NCI-H526 (cell line): Measurements from ENCODE around the gene GNA15.
A peak's percentile ranks its signal among the peaks of the same experiment; 100 is the strongest.
"Not testable (repeated sequence)": the region's sequence is repeated elsewhere in the genome, so short reads cannot be mapped to it uniquely, and the experiment has no call there.

ENCODE experiments used
- DNase-seq, 2 experiments: peaks; one replicate each; lab custom pipeline; 2025; lab: John Stamatoyannopoulos, UW

Gene GNA15

DNA sequence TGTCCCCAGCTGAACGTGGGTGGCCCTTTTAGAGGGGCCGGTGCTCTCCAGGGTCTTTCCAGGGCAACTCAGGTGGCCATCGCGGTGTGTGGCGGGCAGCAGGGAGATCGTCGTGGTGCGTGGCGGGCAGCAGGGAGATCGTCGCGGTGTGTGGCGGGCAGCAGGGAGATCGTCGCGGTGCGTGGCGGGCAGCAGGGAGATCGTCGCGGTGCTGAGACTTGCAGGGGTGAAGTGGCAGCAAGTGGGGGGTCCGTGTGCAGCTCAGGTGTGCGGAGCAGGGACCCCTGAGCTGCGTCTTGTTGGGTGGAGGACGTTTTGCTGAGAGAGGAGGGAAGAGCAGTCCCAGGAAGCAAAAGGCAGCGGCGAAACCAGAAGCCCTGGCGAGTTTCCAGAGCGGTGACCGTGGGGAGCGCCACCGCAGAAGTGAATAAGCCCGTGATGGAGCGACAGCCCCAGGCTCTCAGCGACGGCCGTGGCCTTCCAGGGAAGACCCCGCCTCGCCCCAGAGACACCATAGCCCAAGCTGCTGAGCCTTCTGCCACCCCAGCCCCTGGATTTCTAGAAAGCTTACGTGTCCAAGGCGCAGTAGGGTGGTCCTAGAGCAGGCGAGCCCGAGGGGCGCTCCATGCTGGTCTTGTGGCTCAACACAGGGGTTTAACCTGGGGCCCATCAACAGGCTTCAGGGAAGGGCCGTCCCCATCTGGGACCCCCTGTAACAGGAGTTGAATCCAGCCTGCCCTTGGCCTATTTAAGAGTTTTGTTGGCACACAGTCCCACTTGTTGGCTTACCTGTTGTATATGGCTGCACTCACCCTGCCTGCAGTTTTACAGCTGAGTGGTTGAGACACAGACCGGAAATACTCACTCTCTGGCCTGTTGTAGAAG, 55.3 kb downstream of the GNA15 start:
- DNase-seq: no peak

DNA sequence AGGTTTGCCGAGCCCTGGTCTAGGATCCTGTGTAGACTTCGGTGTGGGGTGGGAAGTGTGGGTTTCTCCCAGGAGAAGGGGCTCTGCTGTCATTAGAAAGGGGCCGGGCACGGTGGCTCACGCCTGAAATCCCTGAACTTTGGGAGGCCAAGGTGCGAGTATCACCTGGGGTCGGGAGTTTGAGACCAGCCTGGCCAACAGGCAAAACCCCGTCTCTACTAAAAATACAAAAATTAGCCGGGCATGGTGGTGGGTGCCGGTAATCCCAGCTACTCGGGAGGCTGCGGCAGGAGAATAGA, 55.9 kb downstream of the GNA15 start:
- DNase-seq: not testable (repeated sequence)

- no peak for DNase-seq
These were observed 56.4 kb downstream of the GNA15 start for GRCh38 chr19:3192228-3192635.

GRCh38 chr19:3192684-3193083, 56.9 kb downstream of the GNA15 start:
- DNase-seq: no peak

- no peak for DNase-seq
These were observed 57.6 kb downstream of the GNA15 start for GRCh38 chr19:3193256-3194105.

- no peak for DNase-seq
These were observed 58.6 kb downstream of the GNA15 start for GRCh38 chr19:3194106-3195087.

DNA sequence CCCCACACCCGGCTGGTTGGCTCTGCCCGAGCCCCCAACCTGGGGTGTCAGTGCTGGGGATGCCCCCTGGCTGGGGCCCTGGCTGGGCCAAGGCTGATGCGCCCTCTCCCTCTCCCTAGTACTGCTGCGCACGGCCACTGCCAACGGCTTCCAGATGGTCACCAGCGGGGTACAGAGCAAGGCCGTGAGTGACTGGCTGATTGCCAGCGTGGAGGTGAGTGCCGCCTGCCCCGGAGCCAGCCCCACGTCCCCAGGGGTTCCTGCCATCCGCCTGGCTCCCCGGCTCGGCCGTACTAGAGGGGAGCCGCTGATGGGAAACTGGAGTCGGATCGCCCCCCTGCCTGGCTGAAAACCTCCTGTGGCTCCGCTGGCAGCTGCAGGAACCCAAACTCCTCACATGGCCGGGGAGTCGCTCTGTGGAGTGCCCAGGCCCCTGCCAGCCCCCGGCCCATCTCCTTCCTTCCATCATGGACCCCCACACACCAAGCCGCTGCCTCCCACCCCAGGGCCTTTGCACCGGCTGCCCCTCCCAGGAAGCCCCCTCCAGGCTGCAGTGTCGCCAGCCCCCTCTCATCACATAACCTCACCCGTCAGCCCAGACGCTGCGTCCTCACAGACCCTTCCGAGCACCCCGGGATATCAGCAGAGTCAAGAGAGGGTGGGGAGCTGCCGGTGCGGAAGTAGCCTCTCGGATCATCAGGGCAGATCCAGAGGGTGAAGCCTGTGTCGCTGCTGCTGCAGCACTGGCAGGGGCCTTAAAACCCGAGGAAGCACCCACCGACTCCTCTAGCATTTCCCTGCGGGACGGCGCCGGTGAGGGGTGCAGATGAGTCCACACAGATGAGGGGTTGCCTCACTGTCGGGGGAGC, 60.5 kb downstream of the GNA15 start:
- no peak for DNase-seq

DNA sequence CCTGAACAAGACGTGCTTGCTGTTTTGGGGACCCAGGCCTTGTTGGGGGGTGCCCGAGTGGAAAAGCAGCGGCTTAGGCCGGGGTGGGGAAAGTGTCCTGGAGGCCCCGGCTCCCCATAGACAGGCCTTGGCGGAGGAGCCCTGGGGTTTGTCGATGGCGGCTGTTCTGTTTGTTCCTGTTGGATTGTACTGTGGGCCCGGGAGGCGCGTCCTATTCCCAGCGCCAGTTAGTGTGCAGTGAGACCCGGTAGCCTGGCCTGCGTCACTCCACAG, 61.0 kb downstream of the GNA15 start:
- no peak for DNase-seq

DNA sequence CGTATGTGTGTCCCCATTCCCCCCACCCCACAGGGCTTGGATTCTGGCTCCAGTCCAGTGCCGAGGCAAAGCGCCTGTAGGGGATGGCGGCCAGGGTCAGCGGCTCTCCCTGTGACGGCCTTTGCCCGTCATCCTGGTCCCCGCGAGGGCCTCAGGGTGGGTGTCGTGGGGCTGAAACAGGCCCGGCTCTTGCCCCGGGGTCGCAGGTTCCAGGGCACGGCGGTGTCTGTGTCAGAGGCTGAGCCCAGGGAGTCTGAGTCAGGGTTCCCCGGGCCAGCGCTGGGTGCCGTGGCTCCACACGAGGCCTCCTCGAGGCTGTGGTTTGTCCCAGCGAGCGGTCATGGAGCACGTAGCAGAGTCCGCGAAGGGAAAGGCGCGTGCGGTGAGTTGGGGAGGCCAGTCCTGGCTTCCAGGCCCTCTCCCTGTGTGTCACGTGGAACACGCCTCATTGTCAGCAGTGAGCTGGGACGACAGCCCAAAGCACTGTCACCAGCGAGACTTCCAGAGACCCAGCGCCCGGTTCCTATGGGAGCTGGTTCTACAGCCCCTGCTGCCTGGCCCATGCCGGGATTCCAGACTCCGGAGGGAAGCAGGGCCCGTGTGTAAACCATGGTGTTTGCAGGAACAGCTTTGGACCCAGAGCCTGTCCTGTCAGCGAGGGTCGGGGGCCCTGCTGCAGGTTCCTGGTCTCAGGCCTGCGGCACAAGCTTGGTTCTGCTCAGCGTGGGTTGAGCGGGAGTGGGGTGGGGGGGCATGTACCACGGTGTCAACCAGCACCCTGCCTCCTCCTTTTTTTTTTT, 63.3 kb downstream of the GNA15 start:
- DNase-seq: no peak

GRCh38 chr19:3201072-3201700, 65.4 kb downstream of the GNA15 start:
- DNase-seq: no peak

DNA sequence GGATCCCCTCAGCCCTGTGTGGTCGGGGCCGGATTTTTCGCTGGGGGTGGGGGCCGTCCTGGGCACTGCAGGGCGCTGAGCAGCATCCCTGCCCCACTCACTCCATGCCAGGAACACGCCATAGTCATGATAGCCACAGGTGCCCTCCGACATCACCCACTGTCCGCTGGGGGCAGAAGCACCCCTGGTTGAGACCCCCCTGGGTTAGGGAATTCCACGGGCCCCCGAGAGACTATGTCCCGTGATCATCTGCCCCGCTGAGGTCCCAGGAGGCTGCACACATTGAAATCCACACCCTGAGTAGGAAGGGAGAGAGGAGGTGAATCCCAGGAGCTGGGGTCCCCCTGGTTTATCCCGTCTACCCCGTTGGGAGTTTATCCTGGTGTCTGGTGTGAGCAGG, 66.1 kb downstream of the GNA15 start:
- no peak for DNase-seq

- no peak for DNase-seq
These were observed 66.5 kb downstream of the GNA15 start for GRCh38 chr19:3202346-3202745.

DNA sequence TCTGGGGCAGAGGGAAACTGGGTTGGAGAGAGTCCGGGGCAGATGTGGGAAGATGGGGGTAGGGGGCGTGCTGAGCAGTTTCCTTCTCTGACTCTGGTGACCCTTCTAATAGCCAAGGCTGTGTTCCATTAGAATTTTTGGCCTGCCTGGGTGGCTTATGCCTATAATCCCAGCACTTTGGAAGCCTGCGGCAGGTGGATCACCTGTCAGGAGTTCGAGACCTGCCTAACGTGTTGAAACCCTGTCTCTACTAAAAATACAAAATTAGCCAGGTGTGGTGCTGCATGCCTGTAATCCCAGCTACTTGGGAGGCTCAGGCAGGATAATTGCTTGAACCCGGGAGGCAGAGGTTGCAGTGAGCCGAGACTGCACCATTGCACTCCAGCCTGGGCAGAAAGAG, 67.1 kb downstream of the GNA15 start:
- not testable (repeated sequence) for DNase-seq

DNA sequence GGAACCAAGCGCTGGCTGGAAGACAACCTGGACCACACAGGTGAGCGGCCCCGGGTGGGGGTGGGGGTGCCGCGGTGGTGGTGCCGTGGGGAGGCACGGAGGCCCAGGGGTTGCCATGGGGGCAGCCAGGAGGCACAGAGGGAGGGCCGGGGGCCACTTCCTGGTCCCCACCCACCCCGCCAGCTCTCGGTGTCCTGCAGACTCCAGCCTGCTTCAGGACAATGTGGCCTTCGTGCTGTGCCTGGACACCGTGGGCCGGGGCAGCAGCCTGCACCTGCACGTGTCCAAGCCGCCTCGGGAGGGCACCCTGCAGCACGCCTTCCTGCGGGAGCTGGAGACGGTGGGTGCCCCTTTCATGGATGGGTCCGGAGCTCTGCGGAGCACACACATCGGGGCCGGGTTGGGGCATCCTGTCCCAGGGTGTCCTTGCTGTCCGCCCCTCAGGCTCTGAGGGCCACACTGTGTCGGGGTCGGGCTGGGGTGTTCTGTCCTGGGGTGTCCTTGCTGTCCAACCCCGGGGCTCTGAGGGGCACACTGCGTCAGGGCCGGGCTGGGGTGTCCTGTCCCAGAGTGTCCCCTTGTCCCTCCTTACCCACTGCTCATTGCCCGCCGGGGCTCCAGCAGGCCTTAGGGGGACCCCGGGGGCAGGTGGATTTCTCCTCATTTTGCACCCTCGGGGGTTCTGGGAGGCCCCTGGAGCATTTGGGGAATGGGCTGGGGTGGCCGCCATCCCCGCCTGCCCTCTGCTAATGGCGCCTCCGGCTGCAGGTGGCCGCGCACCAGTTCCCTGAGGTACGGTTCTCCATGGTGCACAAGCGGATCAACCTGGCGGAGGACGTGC, 68.2 kb downstream of the GNA15 start:
- DNase-seq: no peak

GRCh38 chr19:3204646-3205275, 68.9 kb downstream of the GNA15 start:
- no peak for DNase-seq

GRCh38 chr19:3206216-3206953, 70.6 kb downstream of the GNA15 start:
- DNase-seq: no peak

- peak in 1 of 2 experiments; percentile 11 for DNase-seq
These were observed 71.8 kb downstream of the GNA15 start for GRCh38 chr19:3207461-3208242.
